Heart right ventricle (tissue), 16 donors: ENCODE results near the gene RALB. TPM values are rescaled to one million over a fixed set of nuclear protein-coding genes. Genes with fewer than 3 reads are reported as not detected.

Experiments used
- ATAC-seq, 8 donors: fragments of 200-7000 bp; cut with Tn5 transposase; one replicate each; pipeline ENCODE4 v1.9.1; 2020; ENCODE audit warnings: mild to moderate bottlenecking in 8 of 8, moderate library complexity in 8 of 8, moderate number of reproducible peaks in 1 of 8
- DNase-seq, 2 donors: peaks; one replicate each; pipeline ENCODE4 v3.0.0-alpha.2; 2020
- H3K27ac ChIP-seq, 10 donors: fragments of 200-600 bp; sonication (generic) in 2 of 10; one replicate each; pipeline versions ENCODE4 v1.5.0 to v1.8.0; 2020 to 2022; ENCODE audit warnings: mild to moderate bottlenecking in 3 of 10
- H3K27me3 ChIP-seq, 7 donors: fragments of 200-600 bp; one replicate each; pipeline ENCODE4 v1.8.0; 2021 to 2022; ENCODE audit warnings: mild to moderate bottlenecking in 2 of 7
- H3K36me3 ChIP-seq, 9 donors: fragments of 200-600 bp; sonication (generic) in 1 of 9; one replicate each; pipeline versions ENCODE4 v1.5.0 to v1.8.0; 2020 to 2022; ENCODE audit warnings: mild to moderate bottlenecking in 2 of 9
- H3K4me1 ChIP-seq, 9 donors: fragments of 200-600 bp; sonication (generic) in 1 of 9; one replicate each; pipeline versions ENCODE4 v1.5.0 to v1.8.0; 2020 to 2022; ENCODE audit warnings: mild to moderate bottlenecking in 4 of 9
- H3K4me3 ChIP-seq, 10 donors: fragments of 200-600 bp; sonication (generic) in 2 of 10; one replicate each; pipeline versions ENCODE4 v1.5.0 to v1.8.0; 2020 to 2022; ENCODE audit warnings: mild to moderate bottlenecking in 7 of 10, moderate library complexity in 2 of 10
- H3K9me3 ChIP-seq, 11 donors: fragments of 200-600 bp in 10 of 11; sonication (generic) in 2 of 11; one replicate each; pipeline versions ENCODE4 v1.5.0 to v1.8.0; 2013 to 2022; ENCODE audit warnings: mild to moderate bottlenecking in 2 of 11, control low read depth in 1 of 11, moderate library complexity in 1 of 11
- WGBS, 2 donors: extraction: QIAGEN DNeasy Blood & Tissue Kit; methylation state at CpG; one replicate each; pipeline ENCODE4 v1.1.7; 2013; ENCODE audit warnings: inconsistent platforms in 1 of 2; 5-methylcytosine and 5-hydroxymethylcytosine counted together
- intact Hi-C, 10 donors: fragments of 100-400 bp; cut with DNase I; formaldehyde crosslinking; loops; one replicate each; pipeline versions ENCODE4 v1.11.1 to v1.14.2; 2022
- polyA plus RNA-seq, 2 donors: library from polyadenylated mRNA; stranded (reverse); fragments of 200-250 nt; gene quantifications; one replicate each; pipeline ENCODE4 v1.2.3, GENCODE V29; 2013
- total RNA-seq, 10 donors: library from RNA; stranded (reverse); fragmentation: NEBNext Ultra II Directional in 3 of 10; extraction: Animal tissue kit (Norgen Biotek cat#: 25700) in 3 of 10; gene quantifications; one replicate each; pipeline versions ENCODE4 v1.2.1 to v1.2.4, GENCODE V29; 2021 to 2023
- TF ChIP-seq, protein P1 (sequence below), 9 donors: fragments of 200-600 bp; sonication (generic) in 2 of 9; IDR thresholded peaks; one replicate each; pipeline versions ENCODE4 v1.5.0 to v1.8.0; 2021 to 2022; ENCODE audit warnings: antibody characterized with exemption in 9 of 9, mild to moderate bottlenecking in 5 of 9, moderate library complexity in 1 of 9
- donor health status: Arrhythmogenic right ventricular cardiomyopathy.
- donor health status: ischemic (EF 13 %, LVEDD 7.1; RV severe dilation, severe dysfunction).
- donor health status: healthy with polysubstance abuse.
- donor health status: DM: no; HTN: yes; CAD: no.
- donor health status: DM: no; HTN: no; CAD: no.
- donor health status: ischemic (EF 25% LVEDD 6.9; RV normal size, moderate dysfunction).
- donor health status: ischemic (EF 25% LVEDD 5.7; RV mildly dilated, moderate dysfunction).
- donor health status: healthy.
- donor health status: DM: yes; HTN: yes; CAD: no.
- donor health status: Ischemic cardiomyopathy.
- donor health status: ischemic (EF 35%, LVEDD 5.7; RV mildly dilated, moderate dysfunction).
- donor health status: nonischemic (EF 11% LVEDD 7.7; RV severe dilation, severe dysfunction).
- donor health status: DM: yes; HTN: yes; CAD: no.
- donor health status: PGD.
- donor health status: ischemic (EF 29% LVEDD 5.4; RV normal size, mild dysfunction).
- donor health status: nonischemic (EF 23%, LVEDD 6.1; RV moderate dilation, normal function).

Gene RALB
- total and polyA plus RNA-seq, 12 donors: 21.9 to 68.1 (median 45.0) TPM

- no peaks in the 10 kb centered on the region for H3K36me3 ChIP-seq
- no peaks in the 10 kb centered on the region for H3K9me3 ChIP-seq
- no peak overlapping the region for H3K4me3 ChIP-seq
- peaks cover 7 to 22% (median 14%) of the 10 kb centered on the region in 9 donors for H3K4me1 ChIP-seq
- H3K27me3 ChIP-seq: peaks cover 0 to 23% (median 0%) of the 10 kb centered on the region in 7 donors
- TF ChIP-seq, protein P1, sequence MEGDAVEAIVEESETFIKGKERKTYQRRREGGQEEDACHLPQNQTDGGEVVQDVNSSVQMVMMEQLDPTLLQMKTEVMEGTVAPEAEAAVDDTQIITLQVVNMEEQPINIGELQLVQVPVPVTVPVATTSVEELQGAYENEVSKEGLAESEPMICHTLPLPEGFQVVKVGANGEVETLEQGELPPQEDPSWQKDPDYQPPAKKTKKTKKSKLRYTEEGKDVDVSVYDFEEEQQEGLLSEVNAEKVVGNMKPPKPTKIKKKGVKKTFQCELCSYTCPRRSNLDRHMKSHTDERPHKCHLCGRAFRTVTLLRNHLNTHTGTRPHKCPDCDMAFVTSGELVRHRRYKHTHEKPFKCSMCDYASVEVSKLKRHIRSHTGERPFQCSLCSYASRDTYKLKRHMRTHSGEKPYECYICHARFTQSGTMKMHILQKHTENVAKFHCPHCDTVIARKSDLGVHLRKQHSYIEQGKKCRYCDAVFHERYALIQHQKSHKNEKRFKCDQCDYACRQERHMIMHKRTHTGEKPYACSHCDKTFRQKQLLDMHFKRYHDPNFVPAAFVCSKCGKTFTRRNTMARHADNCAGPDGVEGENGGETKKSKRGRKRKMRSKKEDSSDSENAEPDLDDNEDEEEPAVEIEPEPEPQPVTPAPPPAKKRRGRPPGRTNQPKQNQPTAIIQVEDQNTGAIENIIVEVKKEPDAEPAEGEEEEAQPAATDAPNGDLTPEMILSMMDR (IDR thresholded peaks at IDR 0.05): no peak
- no peak overlapping the region for H3K27ac ChIP-seq
- ATAC-seq (no peak), DNase-seq (no peak)
- intact Hi-C loops: no loop called here
- WGBS, 2 donors: 95 to 99% methylated on average over 7 of the region's 7 CpGs
Measured at GRCh38 chr2:120324933-120325332, 72.3 kb downstream of the RALB start.

DNA sequence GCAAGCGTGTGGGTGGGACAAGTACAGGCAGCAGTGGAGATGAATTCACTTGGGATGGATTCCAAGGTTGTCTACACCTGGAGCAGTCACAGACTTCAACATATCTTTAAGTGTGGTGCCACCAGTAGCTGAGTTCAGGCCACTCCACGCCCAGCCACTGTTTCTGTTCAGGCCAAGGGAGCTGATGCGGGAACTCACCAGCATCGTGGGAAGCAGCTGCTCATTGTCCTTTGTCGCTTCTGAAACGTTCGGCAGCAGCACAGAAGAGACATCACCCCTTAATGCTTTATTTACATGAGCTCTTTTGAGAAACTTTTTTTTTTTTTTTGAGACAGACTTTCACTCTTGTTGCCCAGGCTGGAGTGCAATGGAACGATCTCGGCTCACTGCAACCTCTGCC is 73.4 kb downstream of the RALB start:
- peaks cover 6 to 15% (median 10%) of the 10 kb centered on the region in 9 donors for H3K4me1 ChIP-seq
- 84 to 91% methylated on average over 9 of the region's 9 CpGs for WGBS, 2 donors
- H3K36me3 ChIP-seq: no peaks in the 10 kb centered on the region
- intact Hi-C loops: no loop called here
- DNase-seq (no peak), ATAC-seq (no peak)
- TF ChIP-seq, protein P1 (IDR thresholded peaks at IDR 0.05): no peak
- peaks cover 0 to 18% (median 0%) of the 10 kb centered on the region in 7 donors for H3K27me3 ChIP-seq
- H3K27ac ChIP-seq: no peak overlapping the region
- H3K9me3 ChIP-seq: no peaks in the 10 kb centered on the region
- H3K4me3 ChIP-seq: no peak overlapping the region

DNA sequence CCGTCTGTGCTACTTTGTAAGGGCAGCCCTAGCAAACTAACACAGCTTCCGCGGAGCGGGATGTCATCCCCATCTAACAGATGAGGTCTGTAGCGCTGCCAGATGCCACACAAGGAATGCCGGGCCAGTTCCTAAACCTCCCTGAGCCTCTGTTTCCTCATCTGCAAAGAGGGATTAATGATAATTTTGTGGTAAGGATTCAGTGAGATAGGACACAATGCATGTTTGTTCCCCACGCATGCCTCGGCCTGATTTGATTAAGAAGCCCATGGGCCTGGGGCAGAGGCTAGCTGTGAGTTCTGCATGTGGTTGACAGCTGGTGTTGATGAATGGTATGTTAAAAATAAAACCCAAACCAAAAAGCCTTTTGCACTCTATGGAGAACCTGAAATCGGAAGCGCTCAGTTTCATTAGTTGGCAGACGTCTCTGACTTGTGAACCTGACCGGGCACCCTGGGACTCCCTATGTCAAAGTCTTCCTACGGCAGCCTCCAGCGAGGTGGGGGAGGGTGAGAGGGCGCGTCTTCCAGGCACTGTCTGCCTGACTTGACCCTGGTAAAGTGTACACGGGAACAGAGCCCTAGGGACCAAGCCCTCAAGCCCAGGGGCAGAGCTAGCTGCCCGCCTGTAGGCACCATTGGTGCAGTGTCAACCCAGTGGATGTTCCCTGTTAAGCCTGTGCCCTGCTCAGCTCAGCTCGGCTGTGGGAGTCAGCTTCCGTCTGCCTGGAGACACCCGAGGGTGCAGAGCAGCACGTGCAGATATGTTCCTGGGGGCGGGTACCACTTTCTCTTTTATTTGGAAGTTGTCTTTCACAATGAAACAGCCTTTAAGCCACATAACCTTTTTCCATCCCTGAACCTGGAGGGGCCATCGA is 78.5 kb downstream of the RALB start:
- TF ChIP-seq, protein P1 (IDR thresholded peaks at IDR 0.05): no peak
- Histone ChIP-seq H3K4me3 (no peak overlapping the region), H3K27me3 (peaks cover 0 to 27% (median 0%) of the 10 kb centered on the region in 7 donors), H3K4me1 (no peaks in the 10 kb centered on the region), H3K36me3 (no peaks in the 10 kb centered on the region), H3K9me3 (peaks cover 0 to 4% (median 0%) of the 10 kb centered on the region in 11 donors), H3K27ac (no peak overlapping the region)
- ATAC-seq (peak in 1 of 8 donors; percentile 25), DNase-seq (no peak)
- 81 to 82% methylated on average over 24 of the region's 24 CpGs for WGBS, 2 donors
- intact Hi-C loops: no loop called here

DNA sequence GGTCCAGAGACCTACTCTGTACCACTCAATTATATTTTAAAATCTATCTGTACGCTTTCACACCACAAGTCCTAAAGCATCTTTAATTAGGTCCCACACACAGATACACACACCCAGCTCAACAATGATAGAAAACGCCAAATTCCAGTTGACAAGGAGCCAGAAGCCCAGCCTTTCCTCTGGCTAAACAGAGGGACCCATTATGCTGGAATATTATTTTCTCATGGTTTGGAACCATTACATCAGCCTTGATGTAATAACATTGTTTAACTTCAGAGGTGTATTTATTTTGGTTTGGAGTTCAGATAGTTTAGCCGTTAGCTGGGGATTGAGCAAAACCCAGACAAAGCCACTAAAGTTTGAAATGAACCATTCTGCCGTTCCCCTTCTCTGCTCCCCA is 79.3 kb downstream of the RALB start:
- WGBS, 2 donors: 69 to 71% methylated on average over 4 of the region's 4 CpGs
- no peak overlapping the region for H3K27ac ChIP-seq
- peaks cover 0 to 29% (median 0%) of the 10 kb centered on the region in 7 donors for H3K27me3 ChIP-seq
- no peaks in the 10 kb centered on the region for H3K36me3 ChIP-seq
- DNase-seq: no peak
- TF ChIP-seq, protein P1 (IDR thresholded peaks at IDR 0.05): no peak
- intact Hi-C loops: no loop called here
- H3K4me1 ChIP-seq: no peaks in the 10 kb centered on the region
- ATAC-seq: peak in 2 of 8 donors; percentile 34 to 49
- peaks cover 0 to 4% (median 0%) of the 10 kb centered on the region in 11 donors for H3K9me3 ChIP-seq
- H3K4me3 ChIP-seq: no peak overlapping the region
